KBM-7 (cell line): ENCODE data around the gene S100A16.

Source experiments
- DNase-seq: peaks from one replicate; pipeline ENCODE4 v3.0.0-alpha.2; 2015
- in situ Hi-C: fragments of 300-500 bp; cut with MboI; formaldehyde crosslinking; loops from 2 replicates; pipeline ENCODE4 v1.14.3; 2020; ENCODE audit warnings: low sequenced_read_pairs, low pct_unique_long_range_greater_than_20kb, mixed read lengths

Gene S100A16

DNA sequence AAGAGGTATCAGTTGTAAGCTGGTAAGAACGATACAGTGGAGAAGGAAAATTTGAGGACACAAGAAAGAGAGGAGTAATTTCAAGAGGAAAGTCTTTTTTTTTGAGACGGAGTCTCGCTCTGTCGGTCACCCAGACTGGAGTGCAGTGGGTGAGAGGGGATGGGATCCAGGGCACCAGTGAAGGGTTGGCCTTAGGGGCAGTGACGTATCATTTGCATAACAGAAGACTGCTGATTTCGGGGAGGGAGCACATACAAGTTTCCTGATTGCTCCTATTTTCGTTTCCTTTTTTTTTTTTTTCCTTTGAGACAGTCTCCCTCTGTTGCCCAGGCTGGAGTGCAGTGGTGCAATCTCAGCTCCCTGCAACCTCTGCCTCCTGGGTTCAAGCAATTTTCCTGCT lies 10.2 kb upstream of the S100A16 start:
- DNase-seq: no peak
- in situ Hi-C loops: no loop called here

DNA sequence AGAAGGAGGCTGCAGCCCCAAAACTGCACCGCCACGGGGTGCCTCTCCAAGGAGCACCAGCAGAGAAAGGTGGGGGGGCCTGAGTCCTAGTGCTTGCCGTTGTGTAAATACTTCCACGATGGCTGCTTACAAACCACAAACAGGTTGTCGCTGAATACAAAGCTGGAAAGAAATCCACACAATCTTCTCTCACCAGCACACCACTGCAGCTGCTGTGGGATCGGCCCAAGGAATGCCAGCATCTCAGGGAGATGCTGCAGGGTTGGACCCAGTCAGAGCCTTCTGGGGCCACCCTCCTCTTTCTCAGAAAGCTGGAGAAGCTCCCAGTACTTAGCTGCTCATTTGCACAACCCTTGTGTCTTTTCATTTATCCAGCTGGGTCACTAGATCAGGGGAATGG lies 6.2 kb upstream of the S100A16 start:
- DNase-seq: no peak
- in situ Hi-C loops: no loop called here

DNA sequence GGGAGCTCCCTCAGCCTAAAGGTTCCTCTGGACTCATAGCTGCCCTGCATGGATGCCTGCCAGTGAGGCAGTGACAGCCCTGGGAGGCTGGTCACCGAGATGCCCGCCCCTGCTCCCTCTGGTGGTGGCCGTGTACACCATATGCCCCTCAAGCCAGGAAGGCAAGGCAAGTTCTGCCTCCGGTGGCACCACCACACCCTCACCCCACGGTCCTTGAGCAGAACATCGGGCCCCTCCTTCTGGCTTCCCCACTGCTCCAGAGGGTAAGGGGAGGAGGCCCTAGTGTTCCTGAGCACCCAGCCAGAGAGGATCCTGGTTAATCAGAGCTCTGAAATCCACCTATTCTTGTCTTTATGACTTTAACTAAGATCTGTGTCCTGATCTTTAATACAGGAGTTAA lies 4.7 kb upstream of the S100A16 start:
- no peak for DNase-seq
- in situ Hi-C loops: no loop called here

DNA sequence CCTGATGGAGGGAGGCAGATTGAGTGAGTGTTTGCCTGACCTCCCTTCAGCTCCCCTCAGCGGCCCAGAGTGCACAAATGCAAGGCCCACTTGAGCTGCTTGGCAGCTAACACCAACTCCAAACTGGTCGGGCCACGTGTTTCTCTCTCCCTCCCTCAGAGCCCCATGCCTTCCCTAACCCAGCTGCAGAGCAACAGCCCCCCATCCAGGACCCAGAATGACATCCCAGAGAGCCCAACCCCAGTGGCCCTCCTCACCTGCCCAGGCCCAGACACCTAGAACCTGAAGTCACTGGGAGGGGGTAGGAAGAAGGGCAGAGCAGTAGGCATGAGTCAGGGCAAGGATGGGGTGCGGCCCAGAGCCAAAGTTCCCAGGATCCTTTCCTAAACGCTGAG lies 4.0 kb upstream of the S100A16 start:
- in situ Hi-C loops: no loop called here
- DNase-seq: no peak

DNA sequence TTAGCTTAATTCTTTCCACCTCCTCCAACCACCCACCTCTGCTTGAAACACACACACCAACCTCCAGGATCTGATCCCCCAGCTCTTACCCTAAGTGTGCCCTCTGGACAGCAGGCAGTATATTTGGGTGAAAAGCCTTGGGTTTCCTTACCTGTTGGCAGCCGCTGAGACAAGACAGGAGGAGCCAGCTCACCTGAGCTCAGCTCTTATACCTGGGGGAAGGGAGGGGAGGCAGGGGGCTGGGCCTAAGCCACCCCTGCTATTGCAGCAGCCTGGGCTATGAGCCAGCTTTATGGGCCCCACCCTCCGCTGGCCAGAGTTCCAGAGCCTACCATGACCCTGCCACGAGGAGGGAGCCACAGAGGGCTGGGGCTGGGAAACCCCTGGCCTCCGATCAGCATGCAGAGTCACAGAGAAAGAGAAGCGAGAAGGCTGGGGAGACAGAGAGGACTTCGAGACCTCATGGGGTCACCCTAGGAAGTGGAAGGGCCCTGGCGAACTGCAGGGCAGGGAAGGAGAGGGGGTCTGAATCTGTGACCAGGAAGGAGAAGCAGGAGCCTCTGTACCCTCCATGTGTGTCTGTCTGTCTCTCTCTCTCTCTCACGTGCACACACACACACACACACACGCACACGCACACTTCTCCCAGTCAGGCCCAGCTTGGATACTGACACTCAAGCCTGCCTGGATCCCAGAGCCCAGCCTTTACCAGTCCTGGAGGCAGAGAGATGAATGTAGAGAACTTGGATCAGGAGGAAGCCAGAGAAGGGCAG lies 3.4 kb upstream of the S100A16 start, which contains the start of gene S100A14:
TSS of gene S100A14 (minus strand) at position 182 of the 773 bp plus-strand sequence. CDS start 467 bp downstream, outside the sequence.
- in situ Hi-C loops: no loop called here
- no peak for DNase-seq

DNA sequence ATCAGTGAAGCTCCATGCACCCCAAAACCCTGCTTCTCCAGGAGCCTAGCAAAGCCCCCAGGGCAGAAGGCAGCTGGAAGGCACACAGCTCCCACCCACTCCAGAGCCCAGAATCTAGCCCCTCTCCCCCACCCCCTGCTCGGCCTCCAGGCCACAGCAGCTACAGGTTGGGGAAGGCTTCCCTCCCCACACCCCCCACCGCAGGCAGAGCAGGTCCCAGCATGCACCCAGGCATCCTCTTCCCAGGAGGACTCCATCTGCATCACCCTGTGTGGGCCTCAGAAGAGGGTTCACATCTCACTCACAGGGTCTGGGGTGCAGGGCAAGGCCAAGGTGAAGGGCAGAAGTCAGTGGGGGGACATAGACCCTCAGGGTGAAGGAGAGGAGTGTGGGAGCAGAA lies 2.5 kb upstream of the S100A16 start:
- no peak for DNase-seq
- in situ Hi-C loops: no loop called here

DNA sequence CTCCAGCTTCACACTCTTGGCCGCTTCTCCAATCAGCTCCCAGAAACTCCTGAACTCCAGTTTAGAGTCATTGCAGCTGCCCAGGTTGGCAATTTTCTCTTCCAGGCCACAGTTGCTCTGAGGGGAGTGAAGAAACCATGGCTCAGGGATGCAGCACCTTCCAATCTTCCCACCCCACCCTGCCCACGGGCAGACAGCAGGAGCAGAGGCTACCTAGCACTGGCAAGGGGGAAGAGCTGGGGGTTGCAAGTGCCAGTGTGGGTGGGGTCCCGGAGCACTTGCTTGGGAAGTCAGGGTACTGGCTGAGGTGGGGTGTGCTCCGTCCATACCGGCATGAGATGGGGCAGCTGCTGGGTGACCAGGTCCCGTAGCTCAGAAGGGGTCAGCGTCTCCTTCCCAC lies 2.0 kb upstream of the S100A16 start:
- DNase-seq: no peak
- in situ Hi-C loops: no loop called here

DNA sequence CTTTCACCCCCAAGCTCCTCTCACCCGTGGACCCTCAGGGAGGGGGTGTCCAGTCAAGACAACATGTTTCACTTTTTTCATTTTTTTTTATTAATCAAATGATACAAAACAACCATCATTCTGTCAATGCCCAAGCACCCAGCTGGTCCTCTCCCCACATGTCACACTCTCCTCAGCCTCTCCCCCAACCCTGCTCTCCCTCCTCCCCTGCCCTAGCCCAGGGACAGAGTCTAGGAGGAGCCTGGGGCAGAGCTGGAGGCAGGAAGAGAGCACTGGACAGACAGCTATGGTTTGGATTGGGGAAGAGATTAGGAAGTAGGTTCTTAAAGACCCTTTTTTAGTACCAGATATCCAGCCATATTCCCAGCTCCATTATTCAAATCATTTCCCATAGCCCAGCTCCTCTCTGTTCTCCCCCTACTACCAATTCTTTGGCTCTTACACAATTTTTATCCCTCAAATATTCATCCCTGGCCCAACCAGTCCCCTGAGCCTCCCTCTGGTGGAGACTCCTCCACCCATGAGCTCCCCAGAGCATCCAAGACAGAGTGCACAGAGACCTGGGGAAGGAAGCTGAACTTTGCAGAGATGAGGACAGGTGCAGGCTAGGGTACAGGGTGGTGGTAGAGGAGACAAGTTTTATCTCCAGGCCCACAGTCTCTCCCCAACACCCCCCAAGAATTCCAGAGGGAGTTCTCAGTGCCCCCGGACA lies 1.4 kb upstream of the S100A16 start:
- no peak for DNase-seq
- in situ Hi-C loops: no loop called here

DNA sequence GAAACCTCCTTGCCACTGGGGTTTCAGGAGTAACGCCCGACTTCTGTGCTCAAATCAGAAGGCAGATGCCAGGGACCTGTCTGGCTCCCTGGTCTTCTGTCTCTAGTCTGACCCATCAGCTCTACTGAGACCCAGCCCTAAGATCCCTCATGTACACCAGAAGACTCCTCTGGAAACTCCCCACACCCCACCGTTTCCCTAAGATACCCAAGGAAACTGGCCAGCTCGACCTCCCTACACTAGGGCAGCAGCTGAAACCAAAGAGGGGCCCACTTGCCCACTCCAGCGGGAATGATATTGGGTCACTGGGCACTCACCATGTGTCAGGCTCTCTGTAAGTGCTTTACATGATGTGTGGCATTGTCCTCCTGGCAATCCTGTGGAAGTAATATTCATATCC lies 469 bp upstream of the S100A16 start:
- in situ Hi-C loops: no loop called here
- no peak for DNase-seq

DNA sequence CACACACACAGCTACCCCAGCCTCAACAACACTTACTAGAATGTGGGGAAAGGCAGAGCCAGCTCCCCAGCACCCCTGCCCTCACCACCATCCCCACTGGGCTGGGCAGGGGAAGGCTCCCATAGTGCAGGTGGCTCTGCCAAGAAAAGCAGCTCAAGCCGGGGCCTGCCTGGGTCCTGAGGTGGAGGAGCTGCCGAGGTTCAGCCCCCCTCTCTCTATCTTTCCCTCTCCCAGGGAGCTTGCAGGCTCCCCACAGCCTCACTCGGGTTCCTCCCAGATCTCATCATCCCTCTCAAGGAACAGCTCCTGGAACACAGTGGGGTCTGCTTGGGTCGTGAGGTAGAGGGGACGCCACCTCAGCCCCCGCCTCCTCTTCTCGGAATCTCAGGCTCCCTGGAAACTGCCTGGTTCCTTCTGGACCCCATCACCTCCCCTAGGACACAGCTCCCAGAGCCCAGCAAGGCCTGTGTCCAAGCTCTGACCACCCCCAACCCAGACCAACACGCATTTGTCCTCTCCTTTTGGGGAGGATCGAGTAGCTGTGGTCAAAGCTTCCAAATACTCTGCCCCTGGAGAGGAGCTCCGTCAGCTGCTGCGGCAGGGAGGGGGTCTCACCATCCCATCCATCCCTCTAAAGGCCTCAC lies 704 bp downstream of the S100A16 start:
- in situ Hi-C loops: no loop called here
- no peak for DNase-seq

DNA sequence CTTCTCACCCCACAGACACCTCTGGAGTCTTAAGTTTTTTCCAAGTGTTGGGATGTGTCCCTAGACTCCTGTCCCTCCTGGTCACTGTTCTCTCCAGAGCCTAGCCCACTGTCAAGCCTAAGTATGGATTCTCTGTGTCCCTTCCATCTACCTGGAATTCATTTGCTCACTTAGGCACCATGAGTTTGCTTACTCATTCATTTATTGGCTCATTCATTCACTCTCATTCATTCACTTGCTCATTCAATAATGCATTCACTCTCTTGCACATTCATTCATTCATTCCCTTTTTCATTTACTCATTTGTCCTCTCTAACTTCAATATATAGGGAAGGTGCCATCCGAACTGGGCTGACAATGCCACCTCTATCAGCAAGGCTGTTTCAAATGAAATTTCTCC lies 1.6 kb downstream of the S100A16 start:
- in situ Hi-C loops: no loop called here
- DNase-seq: no peak

DNA sequence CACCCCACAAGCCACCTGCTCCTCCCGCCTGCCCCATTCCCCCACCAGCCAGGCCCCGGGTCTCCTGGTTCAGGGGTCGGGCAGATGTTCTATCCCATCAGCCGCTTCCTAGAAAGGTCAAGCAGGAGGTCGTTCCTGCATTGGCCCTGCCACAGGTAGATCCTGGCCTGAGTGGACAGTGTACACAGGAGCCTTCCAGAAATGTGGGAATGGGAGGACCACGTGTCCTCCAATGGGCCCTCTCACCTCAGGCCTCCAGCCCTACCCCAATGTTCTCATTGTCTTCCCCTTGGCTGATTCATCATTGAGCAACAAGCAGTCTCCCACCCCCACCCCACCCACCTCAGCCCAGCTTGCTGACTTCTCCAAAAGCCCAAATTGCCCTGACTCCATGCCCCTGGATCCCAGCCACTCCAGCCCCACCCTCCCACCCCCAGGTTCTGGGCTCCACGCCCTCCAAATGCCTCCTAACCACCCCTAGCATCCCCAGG lies 2.1 kb downstream of the S100A16 start:
- no peak for DNase-seq
- in situ Hi-C loops: no loop called here

DNA sequence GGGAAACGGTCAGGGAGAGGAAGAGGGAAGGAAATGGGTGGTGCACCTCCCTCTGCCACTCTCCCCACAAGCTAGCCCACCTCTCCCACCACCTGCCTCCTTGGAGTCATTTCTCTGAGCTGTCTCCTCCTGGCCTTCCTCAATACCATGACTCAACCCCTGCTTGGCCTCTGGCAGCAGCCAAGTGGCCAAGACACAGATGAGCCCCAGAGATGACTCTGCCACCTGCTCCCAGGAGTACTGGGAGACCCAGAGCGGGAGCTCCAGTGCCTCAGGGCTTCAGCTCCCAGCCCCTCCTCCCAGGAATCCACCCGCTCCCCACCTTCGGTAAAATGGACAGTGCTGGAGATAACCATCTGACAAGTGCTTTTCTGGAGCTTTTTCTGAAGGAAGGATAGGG lies 2.6 kb downstream of the S100A16 start:
- no peak for DNase-seq
- in situ Hi-C loops: no loop called here

DNA sequence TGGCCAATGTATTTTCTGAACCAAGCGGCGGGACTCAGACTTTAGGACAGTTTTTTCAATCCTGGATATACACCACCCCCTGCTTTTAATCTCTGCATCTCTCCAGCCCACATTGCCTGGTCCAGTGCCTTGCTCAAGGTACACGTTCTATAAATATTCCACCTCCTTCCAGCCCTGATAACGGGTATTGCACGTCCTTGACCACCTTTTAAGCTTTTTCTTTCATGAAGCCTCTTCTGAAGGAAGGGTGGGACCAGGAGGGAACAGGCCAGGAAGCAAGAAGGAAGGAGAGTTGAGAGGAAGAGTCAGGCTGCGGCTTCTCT lies 3.4 kb downstream of the S100A16 start:
- no peak for DNase-seq
- in situ Hi-C loops: no loop called here

DNA sequence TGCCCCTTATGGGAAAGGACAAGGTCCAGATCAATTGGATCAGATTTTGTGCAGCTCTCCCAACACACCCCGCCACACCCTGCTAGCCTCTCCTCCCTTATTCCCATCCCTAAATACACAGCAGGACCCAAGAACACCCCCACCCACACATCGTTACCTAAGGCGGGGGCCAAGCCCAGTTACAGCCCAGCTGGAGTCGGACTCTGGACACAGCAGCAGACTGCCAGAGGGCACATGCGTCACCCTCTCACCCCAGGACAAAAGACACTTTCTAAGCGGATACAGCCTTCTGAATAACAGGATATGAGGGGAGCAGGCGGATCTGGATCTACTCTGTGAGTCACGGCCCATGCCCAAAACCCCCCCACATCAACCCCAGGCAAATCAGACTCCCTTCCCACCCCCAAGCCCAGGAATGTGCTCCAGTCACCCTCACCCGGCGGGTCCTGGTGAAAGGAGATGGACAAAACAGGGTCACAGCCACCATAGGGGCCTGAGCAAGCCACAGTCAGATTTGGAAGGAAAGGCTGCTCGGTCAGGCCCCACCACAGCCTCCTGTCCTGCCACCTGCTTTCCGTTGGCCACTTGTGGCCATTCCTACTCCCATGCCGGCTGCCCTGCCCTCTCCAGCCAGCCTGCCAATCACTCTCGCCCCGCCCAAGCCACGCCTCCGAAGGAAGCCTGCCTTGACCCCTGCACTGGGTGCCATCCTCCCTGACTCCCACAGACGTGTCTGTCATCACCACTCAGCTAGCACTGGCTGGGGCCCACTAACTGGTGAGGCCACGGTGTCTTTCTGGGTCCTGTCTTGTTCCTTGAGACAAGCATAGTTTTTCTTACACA lies 4.0 kb downstream of the S100A16 start:
- DNase-seq: no peak
- in situ Hi-C loops: no loop called here

DNA sequence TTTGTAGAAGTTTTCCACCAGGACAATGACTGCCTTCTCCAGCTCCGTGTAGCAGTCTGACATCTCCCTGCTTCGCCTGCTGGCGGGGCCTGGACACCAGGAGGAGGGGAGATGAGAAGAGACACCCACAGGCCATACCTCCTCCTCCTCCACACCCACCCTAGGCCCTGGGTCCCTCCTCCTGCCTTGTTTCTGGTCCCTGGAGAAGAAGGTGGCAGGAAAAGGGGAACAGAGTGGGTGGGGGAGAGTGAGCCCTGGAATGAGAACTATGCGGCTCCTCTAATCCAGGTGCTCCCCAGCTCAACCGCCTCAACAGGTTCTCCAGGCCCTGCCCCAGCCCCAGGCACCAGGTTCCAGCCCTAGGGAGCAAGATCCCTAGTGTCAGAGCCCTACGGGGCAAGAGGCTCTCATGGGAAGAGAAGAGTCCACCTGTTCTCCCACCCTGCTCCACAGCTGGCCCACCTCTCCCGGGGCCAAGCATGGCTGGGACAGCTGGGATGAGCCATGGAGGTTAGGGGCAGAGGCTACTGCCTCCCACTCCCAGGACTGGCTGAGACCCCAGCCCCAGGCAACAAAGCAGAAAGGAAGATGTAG lies 4.8 kb downstream of the S100A16 start:
- in situ Hi-C loops: no loop called here
- DNase-seq: no peak

DNA sequence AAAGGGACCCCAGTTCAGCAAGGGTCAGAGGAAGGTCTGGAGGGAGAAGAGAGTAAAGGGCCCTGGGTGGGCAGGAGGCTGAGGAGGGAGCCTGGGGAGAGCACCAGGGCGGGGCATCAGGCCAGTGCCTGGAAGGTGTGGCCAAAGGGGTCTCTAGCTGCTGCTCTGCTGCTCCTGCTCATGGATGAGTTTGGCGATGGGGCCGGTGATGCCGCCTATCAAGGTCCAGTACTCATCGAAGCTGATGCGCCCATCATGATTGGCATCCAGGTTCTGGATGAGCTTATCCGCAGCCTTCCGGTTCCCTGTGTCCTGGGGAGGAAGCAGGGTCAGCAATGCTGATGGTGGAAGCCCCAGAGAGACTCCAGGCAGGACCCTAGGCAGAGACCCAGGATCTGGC lies 5.6 kb downstream of the S100A16 start:
- in situ Hi-C loops: no loop called here
- no peak for DNase-seq

DNA sequence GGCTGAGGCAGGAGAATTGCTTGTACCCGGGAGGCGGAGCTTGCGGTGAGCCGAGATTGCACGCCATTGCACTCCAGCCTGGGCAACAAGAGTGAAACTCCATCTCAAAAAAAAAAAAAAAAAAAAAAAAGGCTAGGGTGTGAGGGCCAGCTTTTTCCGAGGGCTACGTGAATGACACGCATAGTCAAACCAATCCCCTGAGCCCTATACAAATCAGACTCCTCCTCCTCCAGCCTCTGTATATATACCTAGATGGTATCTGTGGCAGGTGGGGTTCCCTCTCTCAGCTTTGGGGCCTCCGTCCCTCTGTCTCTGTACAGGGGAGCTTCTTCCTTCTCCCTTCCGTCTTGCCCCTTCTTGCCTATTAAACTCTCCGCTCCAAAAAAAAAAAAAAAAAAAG lies 6.7 kb downstream of the S100A16 start:
- DNase-seq: no peak
- in situ Hi-C loops: no loop called here

DNA sequence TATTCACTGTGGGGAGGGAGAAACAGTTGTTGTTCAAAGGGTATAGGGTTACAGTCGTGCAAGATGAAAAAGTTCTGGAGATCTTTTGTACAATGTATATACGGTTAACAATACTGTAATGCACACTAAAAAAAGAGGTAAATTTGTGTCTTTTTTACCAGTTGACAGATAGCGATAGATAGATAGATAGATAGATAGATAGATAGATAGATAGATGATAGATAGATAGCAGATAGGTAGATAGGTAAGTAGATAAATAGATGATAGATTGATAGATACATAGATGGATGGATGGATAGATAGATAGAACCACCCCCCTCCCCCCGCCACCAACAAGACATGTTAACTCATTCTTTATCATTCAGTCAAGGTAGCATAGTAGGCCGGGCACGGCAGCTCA lies 10.2 kb downstream of the S100A16 start:
- no peak for DNase-seq

More for the DNA sequence above, 10.2 kb downstream of the S100A16 start:
- in situ Hi-C loops: no loop called here
